DND-41 (cell line): ENCODE data around the gene CHMP2A.

ENCODE experiments used
- ATAC-seq: fragments of 200-7000 bp; cut with Tn5 transposase; 3 replicates; pipeline ENCODE4 v1.9.1; 2021; ENCODE audit warnings: low read depth; ENCODE audit not compliant: insufficient read depth
- DNase-seq: peaks from one replicate; pipeline ENCODE4 v3.0.0-alpha.2; 2020
- H2AFZ ChIP-seq: 2 replicates; pipeline ENCODE4 v1.6.0; 2012; ENCODE audit warnings: low read depth, low read length
- H3K27ac ChIP-seq: 2 replicates; pipeline ENCODE4 v1.5.1; 2012; ENCODE audit warnings: low read length, inconsistent platforms
- H3K27me3 ChIP-seq: fragments of 200-600 bp; sonication (generic); 2 replicates; pipeline ENCODE4 v1.6.0; 2012; ENCODE audit warnings: low read length, mild to moderate bottlenecking, inconsistent platforms; ENCODE audit not compliant: insufficient read depth, poor library complexity
- H3K36me3 ChIP-seq: 2 replicates; pipeline ENCODE4 v1.5.1; 2012; ENCODE audit warnings: low read length, inconsistent platforms; ENCODE audit not compliant: insufficient read depth
- H3K4me1 ChIP-seq: 2 replicates; pipeline ENCODE4 v1.5.1; 2012; ENCODE audit warnings: mild to moderate bottlenecking, low read length; ENCODE audit not compliant: insufficient read depth
- H3K4me2 ChIP-seq: 2 replicates; pipeline ENCODE4 v1.6.0; 2012; ENCODE audit warnings: mild to moderate bottlenecking, moderate library complexity, low read length, inconsistent platforms; ENCODE audit not compliant: insufficient read depth
- H3K4me3 ChIP-seq, 2 experiments: fragments of 200-600 bp in 1 of 2; shearing (Covaris generic) in 1 of 2; 2 replicates each; pipeline ENCODE4 v1.5.1; 2012 to 2016; ENCODE audit warnings: inconsistent platforms in 2 of 2, low read length in 2 of 2, mild to moderate bottlenecking in 2 of 2, low read depth in 1 of 2, moderate library complexity in 1 of 2
- H3K79me2 ChIP-seq: 2 replicates; pipeline ENCODE4 v1.6.0; 2012; ENCODE audit warnings: low read length, inconsistent platforms; ENCODE audit not compliant: insufficient read depth
- H3K9ac ChIP-seq: 2 replicates; pipeline ENCODE4 v1.6.0; 2012; ENCODE audit warnings: low read depth, mild to moderate bottlenecking, inconsistent platforms, low read length, moderate library complexity
- H3K9me3 ChIP-seq: 2 replicates; pipeline ENCODE4 v1.5.1; 2012; ENCODE audit warnings: low read length, moderate library complexity, mild to moderate bottlenecking, inconsistent platforms; ENCODE audit not compliant: insufficient read depth, severe bottlenecking
- H4K20me1 ChIP-seq: 2 replicates; pipeline ENCODE4 v1.6.0; 2012; ENCODE audit warnings: low read length; ENCODE audit not compliant: insufficient read depth
- CTCF ChIP-seq: IDR thresholded peaks from 2 replicates; pipeline ENCODE4 v1.5.1; 2012; ENCODE audit warnings: borderline replicate concordance, low read length, moderate library complexity, mild to moderate bottlenecking; ENCODE audit not compliant: poor library complexity, severe bottlenecking; ENCODE audit errors: extremely low read depth
- EZH2 ChIP-seq: IDR thresholded peaks from 3 replicates; pipeline ENCODE4 v1.6.1; 2012; ENCODE audit warnings: borderline replicate concordance, low read depth, mild to moderate bottlenecking, moderate library complexity, low read length, inconsistent platforms; ENCODE audit not compliant: severe bottlenecking

The CHMP2A gene

GRCh38 chr19:58569943-58570670, 15.2 kb upstream of the CHMP2A start:
- no peaks in the 10 kb centered on the region for H3K9me3 ChIP-seq
- TF ChIP-seq EZH2 (no peak), CTCF (no peak)
- no peak overlapping the region for H3K4me3 ChIP-seq
- peaks cover 29% of the 10 kb centered on the region for H3K4me1 ChIP-seq
- no peak overlapping the region for H3K9ac ChIP-seq
- ATAC-seq (no peak), DNase-seq (peak; percentile 5)
- peaks cover 10% of the 10 kb centered on the region for H3K79me2 ChIP-seq
- no peak overlapping the region for H3K27ac ChIP-seq
- H4K20me1 ChIP-seq: 0 out of 2 replicates have a peak, but pooled peaks cover 5% of the 10 kb centered on the region
- H3K4me2 ChIP-seq: no peak overlapping the region
- no peaks in the 10 kb centered on the region for H3K27me3 ChIP-seq
- H3K36me3 ChIP-seq: peaks cover 33% of the 10 kb centered on the region
- no peak overlapping the region for H2AFZ ChIP-seq

DNA sequence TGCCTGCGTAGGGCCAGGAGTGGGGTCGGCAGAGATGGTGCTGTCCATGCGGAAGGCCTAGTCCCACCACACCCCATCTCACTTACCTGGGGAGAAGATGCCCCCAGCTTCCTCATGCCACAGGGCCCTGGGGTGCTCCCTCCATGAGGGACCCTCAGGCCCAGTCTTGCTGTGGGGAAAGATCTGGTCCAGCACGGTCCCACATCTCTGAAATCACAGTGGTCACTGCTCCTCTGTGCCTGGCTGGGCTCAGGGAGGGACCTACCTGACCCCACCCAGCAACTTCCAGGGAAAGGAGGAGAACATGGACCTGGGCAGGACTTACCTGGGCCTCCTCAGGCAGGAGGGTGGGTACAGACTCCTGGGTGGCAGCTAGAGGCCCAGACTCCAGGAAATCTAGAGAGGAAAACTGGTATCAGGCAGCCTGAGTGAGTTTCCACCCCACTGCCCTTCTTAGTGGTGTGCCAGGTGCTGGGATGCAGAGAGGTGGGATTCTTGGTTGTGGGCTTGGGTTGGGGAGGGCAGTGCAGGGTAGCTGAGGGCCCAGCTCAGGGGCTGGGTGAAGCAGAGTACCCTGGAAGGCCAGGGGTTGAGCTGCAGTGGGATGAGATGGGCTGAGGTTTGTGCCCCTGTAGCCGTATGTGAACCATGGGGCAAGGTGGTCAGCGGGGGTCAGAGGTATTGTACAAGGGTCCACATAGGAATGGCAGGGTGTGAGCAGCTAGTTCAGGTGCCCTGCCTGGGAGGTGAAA, 14.5 kb upstream of the CHMP2A start:
- no peak overlapping the region for H3K4me3 ChIP-seq
- H3K36me3 ChIP-seq: peaks cover 33% of the 10 kb centered on the region
- peak; percentile 5 for DNase-seq
- 0 out of 2 replicates have a peak, but pooled peaks cover 5% of the 10 kb centered on the region for H4K20me1 ChIP-seq
- H3K27me3 ChIP-seq: no peaks in the 10 kb centered on the region
- H3K9me3 ChIP-seq: no peaks in the 10 kb centered on the region
- H2AFZ ChIP-seq: no peak overlapping the region
- H3K27ac ChIP-seq: no peak overlapping the region
- peaks cover 10% of the 10 kb centered on the region for H3K79me2 ChIP-seq
- peaks cover 24% of the 10 kb centered on the region for H3K4me1 ChIP-seq
- ATAC-seq: no peak
- TF ChIP-seq CTCF (no peak), EZH2 (no peak)
- H3K4me2 ChIP-seq: no peak overlapping the region
- H3K9ac ChIP-seq: no peak overlapping the region

DNA sequence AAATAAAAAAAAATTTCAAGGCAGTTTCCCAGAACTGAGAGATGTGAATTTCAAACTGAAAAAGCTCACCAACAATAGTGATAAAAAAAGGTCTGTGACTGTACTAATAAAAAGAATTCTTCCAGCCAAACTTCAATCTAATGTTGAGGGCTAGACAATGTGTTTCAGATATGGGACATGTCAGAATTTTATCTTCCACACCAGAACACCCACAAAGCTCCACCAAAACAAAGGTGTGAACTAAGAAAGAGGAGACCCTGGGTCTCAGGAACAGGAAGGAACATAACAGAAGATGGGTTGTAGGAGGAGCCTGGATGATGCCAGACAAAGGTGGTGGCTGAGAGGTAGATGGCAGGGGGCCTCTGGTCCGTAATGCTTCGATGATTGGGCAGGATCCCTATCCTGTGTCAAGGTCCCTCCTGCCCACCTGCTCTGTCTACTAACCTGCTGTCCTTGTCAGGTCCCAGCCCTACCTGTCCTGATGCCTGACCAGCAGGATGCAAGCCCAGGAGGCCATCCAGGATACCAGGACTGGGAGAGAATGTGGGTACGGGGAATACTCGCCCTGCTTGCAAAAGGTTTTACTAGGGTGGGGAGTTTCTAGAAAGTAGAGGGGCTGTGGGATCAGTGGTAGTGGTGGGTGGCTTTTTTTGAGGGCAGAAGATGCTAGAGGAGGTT, 13.7 kb upstream of the CHMP2A start:
- H3K9ac ChIP-seq: no peak overlapping the region; the same call in 1 of the 2 replicates
- DNase-seq: peak; percentile 3
- H2AFZ ChIP-seq: no peak overlapping the region
- no peaks in the 10 kb centered on the region for H3K27me3 ChIP-seq
- peaks cover 10% of the 10 kb centered on the region for H3K79me2 ChIP-seq
- TF ChIP-seq CTCF (no peak), EZH2 (no peak)
- no peak overlapping the region for H3K27ac ChIP-seq
- H3K9me3 ChIP-seq: no peaks in the 10 kb centered on the region
- H3K4me2 ChIP-seq: no peak overlapping the region
- peaks cover 17% of the 10 kb centered on the region for H3K4me1 ChIP-seq
- H3K36me3 ChIP-seq: peaks cover 33% of the 10 kb centered on the region
- H4K20me1 ChIP-seq: 0 out of 2 replicates have a peak, but pooled peaks cover 5% of the 10 kb centered on the region
- no peak for ATAC-seq
- H3K4me3 ChIP-seq: no peak overlapping the region
